T-cell (primary cell): ENCODE data around the gene COG6. TPM values are rescaled to one million over a fixed set of nuclear protein-coding genes. Genes with fewer than 3 reads are reported as not detected.

Experiments used
- ATAC-seq, 4 experiments: fragments of 200-7000 bp in 3 of 4; fragments of 150-1000 bp in 1 of 4; cut with Tn5 transposase; replicated peaks in 1 of 4; 1 replicate in 3 of 4; 2 replicates in 1 of 4; pipeline ENCODE4 v1.10.0; 2021; ENCODE audit warnings: moderate library complexity in 3 of 4, mild to moderate bottlenecking in 2 of 4, moderate number of reproducible peaks in 1 of 4
- CTCF ChIA-PET, 2 donors: fragments of 300-600 bp; sonication (Branson Sonifier 250); formaldehyde crosslinking; loops; one replicate each; lab custom pipeline; 2022; ENCODE audit warnings: antibody characterized with exemption in 2 of 2; lab: Charles Lee
- POLR2A ChIA-PET, 2 donors: fragments of 300-600 bp; sonication (Branson Sonifier 250); formaldehyde crosslinking; loops; one replicate each; lab custom pipeline; 2022; ENCODE audit warnings: antibody characterized with exemption in 2 of 2; lab: Charles Lee
- DNase-seq, 35 experiments: peaks; one replicate each; pipeline versions ENCODE4 v3.0.0 to v3.0.0-alpha.2; 2013 to 2023
- H3K27ac ChIP-seq: one replicate; pipeline ENCODE4 v1.5.1; 2013; ENCODE audit warnings: low read length
- H3K27me3 ChIP-seq, 2 experiments: replicated peaks in 1 of 2; 1 replicate in 1 of 2; 2 replicates in 1 of 2; pipeline versions ENCODE4 v1.6.1 to v1.7.0; 2013; ENCODE audit warnings: low read length in 1 of 2, mixed read lengths in 1 of 2; ENCODE audit not compliant: control insufficient read depth in 2 of 2, insufficient read depth in 2 of 2; ENCODE audit errors: extremely low read depth in 1 of 2
- H3K36me3 ChIP-seq, 2 donors: 1 replicate in 1 of 2; 2 replicates in 1 of 2; pipeline versions ENCODE4 v1.6.1 to v1.7.0; 2013; ENCODE audit warnings: low read length in 1 of 2; ENCODE audit not compliant: control insufficient read depth in 2 of 2, insufficient read depth in 1 of 2; ENCODE audit errors: extremely low read depth in 1 of 2
- H3K4me1 ChIP-seq, 2 experiments: 1 replicate in 1 of 2; 2 replicates in 1 of 2; pipeline versions ENCODE4 v1.6.1 to v1.7.0; 2013; ENCODE audit warnings: low read length in 2 of 2, mixed read lengths in 1 of 2; ENCODE audit not compliant: insufficient read depth in 2 of 2, control insufficient read depth in 1 of 2; ENCODE audit errors: extremely low read depth in 1 of 2
- H3K4me3 ChIP-seq, 2 donors: 1 replicate in 1 of 2; 2 replicates in 1 of 2; pipeline versions ENCODE4 v1.5.1 to v1.7.0; 2013; ENCODE audit warnings: mild to moderate bottlenecking in 2 of 2, low read length in 1 of 2, moderate library complexity in 1 of 2; ENCODE audit not compliant: control insufficient read depth in 1 of 2; ENCODE audit errors: extremely low read depth in 1 of 2
- H3K9me3 ChIP-seq: 2 replicates; pipeline ENCODE4 v1.7.0; 2013
- H3K27ac Mint-ChIP-seq, 2 donors: one replicate each; pipeline ENCODE4 v1.8.0; 2020 to 2021; ENCODE audit warnings: mild to moderate bottlenecking in 2 of 2, mixed read lengths in 2 of 2
- H3K27me3 Mint-ChIP-seq, 2 donors: one replicate each; pipeline ENCODE4 v1.8.0; 2021 to 2022; ENCODE audit warnings: mixed read lengths in 2 of 2
- H3K36me3 Mint-ChIP-seq: one replicate; pipeline ENCODE4 v1.8.0; 2021; ENCODE audit warnings: mixed read lengths
- H3K4me1 Mint-ChIP-seq, 3 donors: one replicate each; pipeline ENCODE4 v1.8.0; 2020 to 2022; ENCODE audit warnings: mixed read lengths in 3 of 3, mild to moderate bottlenecking in 1 of 3
- H3K4me3 Mint-ChIP-seq, 3 donors: one replicate each; pipeline ENCODE4 v1.8.0; 2020 to 2022; ENCODE audit warnings: mild to moderate bottlenecking in 3 of 3, mixed read lengths in 3 of 3, moderate library complexity in 3 of 3
- H3K9me3 Mint-ChIP-seq, 3 donors: one replicate each; pipeline ENCODE4 v1.8.0; 2020 to 2022; ENCODE audit warnings: mixed read lengths in 3 of 3
- WGBS: methylation state at CpG from one replicate; pipeline ENCODE4 v1.1.5; 2013; ENCODE audit warnings: missing lambda C conversion rate; ENCODE audit not compliant: insufficient coverage; 5-methylcytosine and 5-hydroxymethylcytosine counted together
- total RNA-seq, 35 experiments: library from RNA in 6 of 35; stranded (reverse) in 6 of 35; fragments of 120-200 nt in 1 of 35; gene quantifications; one replicate each; pipeline versions ENCODE4 v1.2.1 to v1.2.4 and lab custom pipeline; 2013 to 2026

The COG6 gene
- total RNA-seq, 5 donors from 2014 or later (not counting 1 experiment from before 2014, with no cell fraction given) = 28.4 to 31.7 (median 30.7) TPM

- no peak for ATAC-seq
- H3K36me3 Mint-ChIP-seq = no peaks in the 10 kb centered on the region
Observed at GRCh38 chr13:39618561-39618960, 36.9 kb upstream of the COG6 start.

GRCh38 chr13:39623466-39623865, 32.0 kb upstream of the COG6 start:
- CTCF ChIA-PET = no interaction called here

More at GRCh38 chr13:39618561-39618960, 36.9 kb upstream of the COG6 start:
- no peaks in the 10 kb centered on the region for H3K4me1 Mint-ChIP-seq
- 67% methylated on average over 1 of the region's 1 CpG for WGBS
- Histone ChIP-seq H3K4me1 (no peaks in the 10 kb centered on the region), H3K4me3 (no peak overlapping the region), H3K9me3 (no peaks in the 10 kb centered on the region), H3K27ac (no peak overlapping the region), H3K36me3 (no peaks in the 10 kb centered on the region), H3K27me3 (peaks cover 0 to 5% of the 10 kb centered on the region in 2 experiments)
- no peak for DNase-seq
- ChIA-PET POLR2A (no interaction called here), CTCF (interaction anchor here (0.6 kb wide), 4 partner anchors 9 to 568 kb away, joined by 3 to 6 read pairs (median 5); no protein-coding TSS in a partner anchor)
- H3K4me3 Mint-ChIP-seq = no peak overlapping the region
- H3K9me3 Mint-ChIP-seq = no peaks in the 10 kb centered on the region
- H3K27me3 Mint-ChIP-seq = peaks cover 7 to 12% of the 10 kb centered on the region in 2 donors
- no peak overlapping the region for H3K27ac Mint-ChIP-seq

GRCh38 chr13:39631307-39631706, 24.2 kb upstream of the COG6 start:
- Histone ChIP-seq H3K9me3 (peaks cover 2% of the 10 kb centered on the region), H3K4me3 (no peak overlapping the region), H3K27ac (no peak overlapping the region), H3K27me3 (no peaks in the 10 kb centered on the region), H3K4me1 (no peaks in the 10 kb centered on the region), H3K36me3 (no peaks in the 10 kb centered on the region)
- ChIA-PET CTCF (interaction anchor here in 1 of 2 donors (0.7 kb wide), 1 partner anchor 390 kb away, joined by 3 read pairs; no protein-coding TSS in a partner anchor), POLR2A (interaction anchor here in 1 of 2 donors (0.6 kb wide), 1 partner anchor 277 kb away, joined by 4 read pairs; no protein-coding TSS in a partner anchor)
- 73% methylated on average over 1 of the region's 1 CpG for WGBS
- ATAC-seq = no peak
- H3K27ac Mint-ChIP-seq = no peak overlapping the region
- DNase-seq = no peak
- H3K4me3 Mint-ChIP-seq = no peak overlapping the region
- no peaks in the 10 kb centered on the region for H3K4me1 Mint-ChIP-seq
- peaks cover 8% of the 10 kb centered on the region for H3K36me3 Mint-ChIP-seq
- H3K27me3 Mint-ChIP-seq = peaks cover 14 to 21% of the 10 kb centered on the region in 2 donors
- peaks cover 0 to 19% (median 12%) of the 10 kb centered on the region in 3 donors for H3K9me3 Mint-ChIP-seq

More at GRCh38 chr13:39623466-39623865, 32.0 kb upstream of the COG6 start:
- Histone ChIP-seq H3K4me1 (no peaks in the 10 kb centered on the region), H3K27me3 (peaks cover 0 to 3% of the 10 kb centered on the region in 2 experiments), H3K27ac (no peak overlapping the region), H3K36me3 (no peaks in the 10 kb centered on the region), H3K9me3 (no peaks in the 10 kb centered on the region), H3K4me3 (no peak overlapping the region)
- POLR2A ChIA-PET = no interaction called here
- H3K27me3 Mint-ChIP-seq = peaks cover 3 to 7% of the 10 kb centered on the region in 2 donors
- no peaks in the 10 kb centered on the region for H3K9me3 Mint-ChIP-seq
- no peaks in the 10 kb centered on the region for H3K36me3 Mint-ChIP-seq
- ATAC-seq = no peak
- no peak for DNase-seq
- WGBS = no CpG with 5 or more reads among the region's 1 CpG
- H3K27ac Mint-ChIP-seq = no peak overlapping the region
- H3K4me3 Mint-ChIP-seq = no peak overlapping the region
- H3K4me1 Mint-ChIP-seq = no peaks in the 10 kb centered on the region

- H3K4me1 ChIP-seq = no peaks in the 10 kb centered on the region
- no peaks in the 10 kb centered on the region for H3K36me3 ChIP-seq
- no peak for DNase-seq
- POLR2A ChIA-PET = no interaction called here
- H3K27ac ChIP-seq = no peak overlapping the region
- peaks cover 2% of the 10 kb centered on the region for H3K9me3 ChIP-seq
- Mint-ChIP-seq H3K4me3 (no peak overlapping the region), H3K4me1 (no peaks in the 10 kb centered on the region), H3K36me3 (peaks cover 8% of the 10 kb centered on the region), H3K27ac (no peak overlapping the region), H3K9me3 (peaks cover 0 to 23% (median 12%) of the 10 kb centered on the region in 3 donors), H3K27me3 (peaks cover 19 to 31% of the 10 kb centered on the region in 2 donors)
- ATAC-seq = no peak
- CTCF ChIA-PET = no interaction called here
- H3K27me3 ChIP-seq = peaks cover 0 to 8% of the 10 kb centered on the region in 2 experiments
- no peak overlapping the region for H3K4me3 ChIP-seq
Observed at GRCh38 chr13:39632994-39633393, 22.5 kb upstream of the COG6 start.

GRCh38 chr13:39635564-39635963, 19.9 kb upstream of the COG6 start:
- ATAC-seq (no peak), DNase-seq (no peak)
- H3K4me3 ChIP-seq = no peak overlapping the region
- POLR2A ChIA-PET = no interaction called here
- no peaks in the 10 kb centered on the region for H3K36me3 ChIP-seq
- Mint-ChIP-seq H3K27ac (no peak overlapping the region), H3K4me1 (no peaks in the 10 kb centered on the region), H3K4me3 (no peak overlapping the region), H3K27me3 (peaks cover 30 to 40% of the 10 kb centered on the region in 2 donors), H3K9me3 (peaks cover 0 to 23% (median 12%) of the 10 kb centered on the region in 3 donors), H3K36me3 (peaks cover 8% of the 10 kb centered on the region)
- no CpG with 5 or more reads among the region's 1 CpG for WGBS
- no peaks in the 10 kb centered on the region for H3K9me3 ChIP-seq
- peaks cover 0 to 12% of the 10 kb centered on the region in 2 experiments for H3K27me3 ChIP-seq
- H3K27ac ChIP-seq = no peak overlapping the region
- CTCF ChIA-PET = interaction anchor here in 1 of 2 donors (0.8 kb wide), 1 partner anchor 24 kb away, joined by 3 read pairs; no protein-coding TSS in a partner anchor
- no peaks in the 10 kb centered on the region for H3K4me1 ChIP-seq

GRCh38 chr13:39637890-39638289, 17.6 kb upstream of the COG6 start:
- ChIA-PET POLR2A (no interaction called here), CTCF (no interaction called here)
- Mint-ChIP-seq H3K36me3 (no peaks in the 10 kb centered on the region), H3K4me3 (no peak overlapping the region), H3K9me3 (peaks cover 0 to 4% (median 0%) of the 10 kb centered on the region in 3 donors), H3K27me3 (peaks cover 36 to 38% of the 10 kb centered on the region in 2 donors), H3K27ac (no peak overlapping the region), H3K4me1 (no peaks in the 10 kb centered on the region)
- Histone ChIP-seq H3K36me3 (no peaks in the 10 kb centered on the region), H3K27ac (no peak overlapping the region), H3K27me3 (peaks cover 0 to 12% of the 10 kb centered on the region in 2 experiments), H3K9me3 (no peaks in the 10 kb centered on the region), H3K4me3 (no peak overlapping the region), H3K4me1 (no peaks in the 10 kb centered on the region)
- ATAC-seq (no peak), DNase-seq (no peak)
- WGBS = 94% methylated on average over 3 of the region's 3 CpGs
